ENCODE measurements around the gene TMEM131. TPM values are rescaled to one million over a fixed set of nuclear protein-coding genes. Genes with fewer than 3 reads are reported as not detected.

The TMEM131 gene
- total RNA-seq, 1 donor, result 30.0 TPM

DNA sequence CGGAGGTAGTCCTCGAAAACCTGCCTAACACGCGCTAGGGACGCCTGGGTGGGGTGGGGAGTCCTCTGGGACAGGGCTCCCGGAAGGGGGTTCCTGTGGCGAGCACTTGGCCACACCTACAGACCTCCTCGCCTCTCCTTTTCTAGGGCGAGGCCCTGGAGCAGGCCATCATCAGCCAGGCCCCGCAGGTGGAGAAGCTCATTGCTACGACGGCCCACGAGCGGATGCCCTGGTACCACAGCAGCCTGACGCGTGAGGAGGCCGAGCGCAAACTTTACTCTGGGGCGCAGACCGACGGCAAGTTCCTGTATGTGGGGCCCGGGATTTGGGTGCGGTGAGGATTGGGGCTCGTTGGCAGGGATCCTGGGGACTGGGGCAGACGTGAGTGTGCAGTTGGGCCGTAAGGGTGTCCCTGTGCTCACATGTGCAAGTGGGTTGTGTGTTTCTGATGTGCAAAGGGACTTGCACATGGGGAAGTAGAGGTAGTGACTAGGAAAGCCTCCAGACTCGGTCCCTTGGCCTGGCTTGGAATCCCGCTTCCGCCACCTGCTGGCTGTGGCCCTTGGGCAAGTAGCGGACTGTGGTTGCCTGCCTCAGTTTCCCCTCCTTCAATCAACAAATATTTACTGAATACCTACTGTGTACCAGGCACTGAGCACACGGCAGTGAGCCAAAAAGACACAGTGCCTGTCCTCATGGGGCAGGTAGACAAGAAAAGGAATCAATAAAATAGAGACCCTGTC lies 270.6 kb downstream of the TMEM131 start:
- Histone ChIP-seq H3K4me3 (ENCODE audit: insufficient read depth, low read length) (no peak overlapping the region), H3K79me2 (ENCODE audit: insufficient read depth, low read length) (no peaks in the 10 kb centered on the region), H3K9me3 (ENCODE audit: low read depth, low read length) (no peaks in the 10 kb centered on the region), H3K4me1 (ENCODE audit: insufficient read depth, low read length) (no peaks in the 10 kb centered on the region), H3K36me3 (ENCODE audit: insufficient read depth, low read length) (no peaks in the 10 kb centered on the region), H3K4me2 (ENCODE audit: insufficient read depth, low read length) (no peak overlapping the region), H3K27ac (ENCODE audit: low read depth, low read length) (no peak overlapping the region), H2AFZ (ENCODE audit: low read length) (no peak overlapping the region), H4K20me1 (ENCODE audit: insufficient read depth, low read length) (no peaks in the 10 kb centered on the region), H3K27me3 (ENCODE audit: insufficient read depth, low read length) (peaks cover 3% of the 10 kb centered on the region)
- TF ChIP-seq, protein P1, sequence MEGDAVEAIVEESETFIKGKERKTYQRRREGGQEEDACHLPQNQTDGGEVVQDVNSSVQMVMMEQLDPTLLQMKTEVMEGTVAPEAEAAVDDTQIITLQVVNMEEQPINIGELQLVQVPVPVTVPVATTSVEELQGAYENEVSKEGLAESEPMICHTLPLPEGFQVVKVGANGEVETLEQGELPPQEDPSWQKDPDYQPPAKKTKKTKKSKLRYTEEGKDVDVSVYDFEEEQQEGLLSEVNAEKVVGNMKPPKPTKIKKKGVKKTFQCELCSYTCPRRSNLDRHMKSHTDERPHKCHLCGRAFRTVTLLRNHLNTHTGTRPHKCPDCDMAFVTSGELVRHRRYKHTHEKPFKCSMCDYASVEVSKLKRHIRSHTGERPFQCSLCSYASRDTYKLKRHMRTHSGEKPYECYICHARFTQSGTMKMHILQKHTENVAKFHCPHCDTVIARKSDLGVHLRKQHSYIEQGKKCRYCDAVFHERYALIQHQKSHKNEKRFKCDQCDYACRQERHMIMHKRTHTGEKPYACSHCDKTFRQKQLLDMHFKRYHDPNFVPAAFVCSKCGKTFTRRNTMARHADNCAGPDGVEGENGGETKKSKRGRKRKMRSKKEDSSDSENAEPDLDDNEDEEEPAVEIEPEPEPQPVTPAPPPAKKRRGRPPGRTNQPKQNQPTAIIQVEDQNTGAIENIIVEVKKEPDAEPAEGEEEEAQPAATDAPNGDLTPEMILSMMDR (IDR thresholded peaks at IDR 0.05; ENCODE audit: extremely low read depth, low read depth, low read length), result no peak
- peak; percentile 52 for DNase-seq (ENCODE audit: insufficient read length, low spot score, missing footprints)

DNA sequence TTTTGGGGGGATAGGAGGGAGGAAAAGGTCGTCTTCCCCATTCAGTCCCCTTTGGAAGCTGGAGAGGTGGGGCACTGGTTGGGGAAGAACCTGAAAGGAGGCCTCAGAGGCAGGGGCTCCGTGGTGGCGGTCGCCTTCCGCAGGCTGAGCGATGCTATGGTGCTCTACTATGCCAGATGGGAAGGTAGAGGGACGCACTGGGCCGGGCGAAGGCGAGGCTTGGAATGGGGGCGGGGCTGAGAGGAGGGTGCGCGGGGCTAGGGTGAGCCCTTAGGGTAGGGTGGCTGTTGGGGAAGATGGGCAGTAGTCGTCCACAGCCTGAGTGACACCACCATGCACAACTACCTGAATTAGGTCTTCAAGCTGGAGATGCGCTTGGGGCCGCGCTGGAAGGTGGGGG lies 271.2 kb downstream of the TMEM131 start:
- TF ChIP-seq, protein P1 (IDR thresholded peaks at IDR 0.05; ENCODE audit: extremely low read depth, low read depth, low read length), result no peak

DNA sequence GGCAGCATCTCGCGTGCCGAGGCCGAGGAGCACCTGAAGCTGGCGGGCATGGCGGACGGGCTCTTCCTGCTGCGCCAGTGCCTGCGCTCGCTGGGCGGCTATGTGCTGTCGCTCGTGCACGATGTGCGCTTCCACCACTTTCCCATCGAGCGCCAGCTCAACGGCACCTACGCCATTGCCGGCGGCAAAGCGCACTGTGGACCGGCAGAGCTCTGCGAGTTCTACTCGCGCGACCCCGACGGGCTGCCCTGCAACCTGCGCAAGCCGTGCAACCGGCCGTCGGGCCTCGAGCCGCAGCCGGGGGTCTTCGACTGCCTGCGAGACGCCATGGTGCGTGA lies 271.7 kb downstream of the TMEM131 start:
- TF ChIP-seq, protein P1 (IDR thresholded peaks at IDR 0.05; ENCODE audit: extremely low read depth, low read depth, low read length), result no peak

More for the DNA sequence above, 271.2 kb downstream of the TMEM131 start:
- H3K27ac ChIP-seq (ENCODE audit: low read depth, low read length), result no peak overlapping the region
- H3K4me2 ChIP-seq (ENCODE audit: insufficient read depth, low read length), result no peak overlapping the region
- H3K79me2 ChIP-seq (ENCODE audit: insufficient read depth, low read length), result no peaks in the 10 kb centered on the region
- H3K9me3 ChIP-seq (ENCODE audit: low read depth, low read length), result no peaks in the 10 kb centered on the region
- no peak overlapping the region for H3K4me3 ChIP-seq (ENCODE audit: insufficient read depth, low read length)
- H2AFZ ChIP-seq (ENCODE audit: low read length), result no peak overlapping the region
- H3K36me3 ChIP-seq (ENCODE audit: insufficient read depth, low read length), result no peaks in the 10 kb centered on the region
- no peak for DNase-seq (ENCODE audit: insufficient read length, low spot score, missing footprints)
- no peaks in the 10 kb centered on the region for H4K20me1 ChIP-seq (ENCODE audit: insufficient read depth, low read length)
- H3K4me1 ChIP-seq (ENCODE audit: insufficient read depth, low read length), result no peaks in the 10 kb centered on the region
- peaks cover 3% of the 10 kb centered on the region for H3K27me3 ChIP-seq (ENCODE audit: insufficient read depth, low read length)

DNA sequence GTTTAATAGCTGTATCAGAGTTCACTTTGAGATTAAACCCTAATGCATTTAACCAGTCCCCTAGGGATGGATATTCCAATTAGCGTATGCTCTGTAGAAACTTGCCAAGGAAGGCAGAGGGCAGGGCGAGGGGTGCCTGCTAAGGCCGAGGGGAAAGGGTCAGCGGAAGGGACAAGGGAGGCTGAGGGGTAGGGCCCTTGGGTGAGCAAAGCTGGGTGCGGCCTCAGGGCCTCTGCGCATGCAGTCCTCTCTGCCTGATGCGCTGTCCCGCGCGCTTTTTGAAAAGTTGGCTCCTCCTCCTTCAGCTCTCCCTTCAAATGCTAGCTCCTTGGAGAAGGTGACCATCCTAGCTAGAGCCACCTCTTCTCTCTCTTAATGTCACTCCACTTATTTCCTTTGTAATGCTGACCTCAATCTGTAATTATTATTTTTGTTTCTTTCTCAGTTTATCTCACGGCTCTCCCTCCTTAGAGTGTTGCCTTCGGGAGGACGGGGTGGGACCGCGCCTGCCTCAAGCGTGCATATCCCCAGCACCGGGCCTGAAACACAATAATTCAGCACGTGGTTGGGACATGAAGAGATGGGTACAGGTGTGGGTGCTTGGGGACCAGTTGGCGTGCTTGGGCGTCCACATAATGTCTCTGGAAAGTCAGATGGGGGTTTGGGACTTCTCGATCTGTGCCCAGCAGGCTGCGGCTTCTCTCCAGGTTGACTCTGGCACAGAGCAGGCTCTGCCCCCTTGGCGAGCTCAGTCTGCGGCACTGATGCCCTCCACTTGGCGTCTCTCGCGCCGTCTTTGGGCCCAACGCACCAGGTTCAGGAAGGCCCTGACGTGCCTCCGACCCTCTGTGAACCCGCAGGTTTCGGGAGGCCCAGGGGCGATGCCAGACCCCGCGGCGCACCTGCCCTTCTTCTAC lies 272.3 kb downstream of the TMEM131 start:
- DNase-seq (ENCODE audit: insufficient read length, low spot score, missing footprints), result peak; percentile 79
- no peak overlapping the region for H2AFZ ChIP-seq (ENCODE audit: low read length)
- no peaks in the 10 kb centered on the region for H3K36me3 ChIP-seq (ENCODE audit: insufficient read depth, low read length)

More for the DNA sequence above, 271.7 kb downstream of the TMEM131 start:
- Histone ChIP-seq H3K4me2 (ENCODE audit: insufficient read depth, low read length) (no peak overlapping the region), H3K36me3 (ENCODE audit: insufficient read depth, low read length) (no peaks in the 10 kb centered on the region), H4K20me1 (ENCODE audit: insufficient read depth, low read length) (no peaks in the 10 kb centered on the region), H3K9me3 (ENCODE audit: low read depth, low read length) (no peaks in the 10 kb centered on the region), H2AFZ (ENCODE audit: low read length) (no peak overlapping the region), H3K4me3 (ENCODE audit: insufficient read depth, low read length) (no peak overlapping the region), H3K27ac (ENCODE audit: low read depth, low read length) (no peak overlapping the region), H3K27me3 (ENCODE audit: insufficient read depth, low read length) (peaks cover 3% of the 10 kb centered on the region), H3K79me2 (ENCODE audit: insufficient read depth, low read length) (no peaks in the 10 kb centered on the region), H3K4me1 (ENCODE audit: insufficient read depth, low read length) (no peaks in the 10 kb centered on the region)
- peak; percentile 46 for DNase-seq (ENCODE audit: insufficient read length, low spot score, missing footprints)

More for the DNA sequence above, 272.3 kb downstream of the TMEM131 start:
- Histone ChIP-seq H3K4me2 (ENCODE audit: insufficient read depth, low read length) (no peak overlapping the region), H3K27ac (ENCODE audit: low read depth, low read length) (no peak overlapping the region), H3K27me3 (ENCODE audit: insufficient read depth, low read length) (peaks cover 3% of the 10 kb centered on the region), H3K9me3 (ENCODE audit: low read depth, low read length) (no peaks in the 10 kb centered on the region), H3K4me1 (ENCODE audit: insufficient read depth, low read length) (no peaks in the 10 kb centered on the region), H3K79me2 (ENCODE audit: insufficient read depth, low read length) (no peaks in the 10 kb centered on the region), H3K4me3 (ENCODE audit: insufficient read depth, low read length) (no peak overlapping the region), H4K20me1 (ENCODE audit: insufficient read depth, low read length) (no peaks in the 10 kb centered on the region)
- TF ChIP-seq, protein P1 (IDR thresholded peaks at IDR 0.05; ENCODE audit: extremely low read depth, low read depth, low read length), result no peak

Measured in osteoblast (primary cell).